ENCODE data around the gene CLEC9A. TPM values are rescaled to one million over a fixed set of nuclear protein-coding genes. Genes with fewer than 3 reads are reported as not detected.

The CLEC9A gene
- total RNA-seq (2022; extraction: Qiagen RNA extraction), result not detected in 5 replicates

DNA sequence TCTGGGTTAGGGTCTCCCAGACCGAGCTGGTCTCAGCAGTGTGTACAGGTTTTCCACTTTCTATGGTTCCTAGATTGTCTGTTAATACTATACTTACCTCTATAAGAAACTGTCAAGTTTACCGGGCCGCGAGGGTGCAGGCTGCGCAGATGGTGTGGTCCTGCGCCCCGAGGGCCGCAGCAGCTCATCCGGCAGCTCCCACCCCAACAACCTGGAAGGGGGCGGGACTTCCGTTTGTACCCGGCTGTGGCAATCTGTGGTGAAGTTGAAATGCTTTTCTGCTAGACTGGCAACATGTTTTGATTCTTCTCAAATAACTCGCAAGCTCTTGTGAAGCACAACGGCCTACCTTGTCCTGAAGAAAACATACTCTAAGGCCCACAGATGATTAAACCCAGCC, at the start of gene CLEC9A:
TSS of gene CLEC9A (plus strand) at position 237 of the 400 bp plus-strand sequence. CDS start 22,006 bp downstream, outside the sequence.

DNA sequence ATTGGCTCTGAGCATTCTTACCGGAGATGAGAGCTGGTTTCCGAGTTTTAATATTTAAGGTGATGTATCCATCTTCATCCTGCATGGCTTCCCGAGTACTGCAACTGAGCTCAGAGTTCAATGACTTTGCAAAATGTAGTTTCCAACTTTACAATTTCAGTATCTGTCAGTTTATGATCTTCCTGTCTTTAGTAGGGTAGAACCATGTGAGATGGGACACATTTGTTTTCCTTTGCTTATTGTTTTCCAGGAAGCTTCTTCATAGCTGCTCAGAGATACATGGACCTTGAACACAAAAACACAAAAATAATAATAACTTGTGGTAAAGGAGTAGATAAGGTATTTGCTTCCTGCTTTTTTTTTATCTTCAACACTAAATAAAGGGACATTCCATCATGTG, 31.5 kb upstream of the CLEC9A start, which contains the start of gene CLEC1B:
TSS of gene CLEC1B (minus strand) at position 106 of the 400 bp plus-strand sequence. CDS start at position 85, 21 bp downstream.

DNA sequence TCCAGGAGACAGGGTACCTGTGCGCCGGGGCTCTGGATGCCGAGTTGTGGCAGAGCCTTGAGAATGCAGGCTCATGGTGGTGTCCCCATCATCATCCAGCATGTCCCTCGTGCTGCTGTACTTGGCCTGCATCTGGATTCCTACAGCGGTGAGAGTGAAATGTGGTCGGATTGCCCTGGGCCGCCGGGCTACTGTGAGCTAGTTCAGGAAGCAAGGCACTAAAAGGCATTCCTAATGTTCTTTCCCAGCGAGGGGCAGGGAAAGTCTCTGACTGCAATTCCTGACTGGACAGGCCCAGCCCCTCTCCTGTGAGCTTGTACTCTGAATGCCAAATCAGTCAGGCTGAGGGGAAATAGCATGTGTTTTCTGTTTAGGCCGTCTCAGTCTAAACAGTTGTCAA, 68.3 kb downstream of the CLEC9A start, which contains the start of gene CLEC1A:
TSS of gene CLEC1A (minus strand) at position 195 of the 400 bp plus-strand sequence. CDS start at position 132, 63 bp downstream.

Other genes with a start within 250 kb of the CLEC9A start
- not detected in 5 replicates for gene KLRF1, start 203.2 kb upstream of the CLEC9A start, total RNA-seq (2022; extraction: Qiagen RNA extraction)
- gene CLEC2B, start 161.3 kb upstream of the CLEC9A start, total RNA-seq (2022; extraction: Qiagen RNA extraction), result 1.4 to 1.6 TPM (median 1.4 TPM) in 5 replicates
- gene KLRF2, start 149.2 kb upstream of the CLEC9A start, total RNA-seq (2022; extraction: Qiagen RNA extraction), result not detected in 5 replicates
- not detected in 5 replicates for gene CLEC2A, start 98.3 kb upstream of the CLEC9A start, total RNA-seq (2022; extraction: Qiagen RNA extraction)
- not detected in 5 replicates for gene CLEC12A, start 59.3 kb upstream of the CLEC9A start, total RNA-seq (2022; extraction: Qiagen RNA extraction)
- not detected in 5 replicates for gene CLEC1B, start 31.6 kb upstream of the CLEC9A start, total RNA-seq (2022; extraction: Qiagen RNA extraction)
- gene CLEC12B, start 20.1 kb upstream of the CLEC9A start, total RNA-seq (2022; extraction: Qiagen RNA extraction), result not detected in 5 replicates
- gene CLEC1A, start 68.3 kb downstream of the CLEC9A start, total RNA-seq (2022; extraction: Qiagen RNA extraction), result not detected in 5 replicates
- not detected in 5 replicates for gene CLEC7A, start 99.5 kb downstream of the CLEC9A start, total RNA-seq (2022; extraction: Qiagen RNA extraction)
- gene OLR1, start 141.4 kb downstream of the CLEC9A start, total RNA-seq (2022; extraction: Qiagen RNA extraction), result 0.73 to 1.9 TPM (median 1.1 TPM) in 5 replicates
- gene TMEM52B, start 148.3 kb downstream of the CLEC9A start, total RNA-seq (2022; extraction: Qiagen RNA extraction), result 0.06 to 0.28 TPM (median 0.22 TPM) in 5 replicates
- 31.7 to 40.9 TPM (median 39.1 TPM) in 5 replicates for gene GABARAPL1, start 182.2 kb downstream of the CLEC9A start, total RNA-seq (2022; extraction: Qiagen RNA extraction)